SJCRH30 (cell line): ENCODE data around the gene PAX8. TPM values are rescaled to one million over a fixed set of nuclear protein-coding genes. Genes with fewer than 3 reads are reported as not detected.
"Not testable (repeated sequence)": the region's sequence is repeated elsewhere in the genome, so short reads cannot be mapped to it uniquely, and the experiment has no call there.

Experiments used
- DNase-seq, 2 experiments: peaks; one replicate each; pipeline ENCODE4 v3.0.0-alpha.2; 2015 to 2020
- H3K27ac ChIP-seq: fragments of 250-450 bp; sonication (Bioruptor Pico); 2 replicates; pipeline ENCODE4 v1.5.1; 2020; ENCODE audit warnings: mild to moderate bottlenecking, moderate library complexity
- H3K27me3 ChIP-seq: fragments of 250-450 bp; sonication (Bioruptor Pico); 2 replicates; pipeline ENCODE4 v1.5.1; 2020; ENCODE audit warnings: mild to moderate bottlenecking, moderate library complexity
- H3K36me3 ChIP-seq: fragments of 250-450 bp; sonication (Bioruptor Pico); 2 replicates; pipeline ENCODE4 v1.5.1; 2020; ENCODE audit warnings: mild to moderate bottlenecking, moderate library complexity
- H3K4me1 ChIP-seq: fragments of 250-450 bp; sonication (Bioruptor Pico); 2 replicates; pipeline ENCODE4 v1.5.1; 2020; ENCODE audit warnings: mild to moderate bottlenecking, moderate library complexity
- H3K4me3 ChIP-seq: fragments of 250-450 bp; sonication (Bioruptor Pico); 2 replicates; pipeline ENCODE4 v1.5.1; 2020; ENCODE audit warnings: mild to moderate bottlenecking, moderate library complexity
- H3K9me3 ChIP-seq: fragments of 250-450 bp; sonication (Bioruptor Pico); replicated peaks from 2 replicates; pipeline ENCODE4 v1.5.1; 2020; ENCODE audit warnings: mild to moderate bottlenecking, moderate library complexity
- total RNA-seq: library from RNA; depleted of rRNA; stranded (reverse); fragments of >200 nt; shearing (Covaris generic); gene quantifications from 2 replicates; pipeline ENCODE4 v1.2.3, GENCODE V29; 2014

Gene PAX8
- total RNA-seq, 1 experiment from 2014 or later: 1.3 TPM

DNA sequence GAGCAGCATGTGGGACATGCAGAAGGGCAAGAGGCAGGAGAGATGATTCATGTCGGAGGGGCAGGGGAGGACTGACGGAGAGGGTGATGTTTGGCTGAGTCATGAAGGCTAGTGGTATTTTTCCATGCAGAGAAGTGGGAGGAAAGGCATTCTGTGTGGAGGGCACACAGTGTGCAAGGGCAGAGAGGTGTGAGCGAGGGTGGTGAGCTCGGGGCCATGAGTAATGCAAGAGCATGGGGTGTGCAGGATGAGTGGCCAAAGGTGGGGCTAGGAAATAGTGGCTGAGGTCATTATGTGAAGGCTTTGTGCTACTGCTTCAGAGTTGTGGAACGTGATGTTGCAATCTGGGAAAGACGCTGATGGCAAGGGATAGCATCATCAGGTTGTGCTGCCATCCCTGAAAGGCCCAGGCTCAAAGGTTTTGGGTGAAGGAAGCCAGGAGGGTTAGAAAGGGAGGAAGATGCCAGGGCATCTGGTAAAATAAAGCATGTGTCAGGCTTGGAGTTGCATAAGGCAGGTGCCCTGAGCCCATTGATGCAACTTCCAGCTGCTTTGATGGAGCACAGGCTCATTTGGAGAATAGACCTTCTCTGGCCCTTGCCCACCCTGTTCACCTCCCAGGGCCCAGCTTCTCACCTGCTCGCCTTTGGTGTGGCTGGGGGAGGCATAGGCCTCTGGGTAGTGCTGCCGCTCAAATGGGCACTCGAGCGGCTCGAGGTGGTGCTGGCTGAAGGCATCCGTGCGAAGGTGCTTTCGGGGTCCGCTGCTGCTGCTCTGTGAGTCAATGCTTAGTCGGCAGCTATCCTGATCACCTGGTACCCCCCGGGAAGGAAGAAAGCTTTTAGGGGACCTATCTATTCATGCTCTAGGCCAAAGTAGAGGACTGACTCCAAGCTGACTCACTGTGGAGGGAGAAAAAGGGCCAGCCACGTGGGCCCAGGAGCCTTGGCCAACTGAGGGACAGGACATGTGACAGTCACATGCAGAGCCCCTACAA lies 37.5 kb downstream of the PAX8 start:
- Histone ChIP-seq H3K9me3 (no peaks in the 10 kb centered on the region), H3K36me3 (0 out of 2 replicates have a peak, but pooled peaks cover 10% of the 10 kb centered on the region), H3K4me1 (peaks cover 20% of the 10 kb centered on the region), H3K4me3 (no peak overlapping the region), H3K27me3 (no peaks in the 10 kb centered on the region), H3K27ac (no peak overlapping the region; the same call in 1 of the 2 replicates)
- peak; percentile 42 to 49 for DNase-seq

DNA sequence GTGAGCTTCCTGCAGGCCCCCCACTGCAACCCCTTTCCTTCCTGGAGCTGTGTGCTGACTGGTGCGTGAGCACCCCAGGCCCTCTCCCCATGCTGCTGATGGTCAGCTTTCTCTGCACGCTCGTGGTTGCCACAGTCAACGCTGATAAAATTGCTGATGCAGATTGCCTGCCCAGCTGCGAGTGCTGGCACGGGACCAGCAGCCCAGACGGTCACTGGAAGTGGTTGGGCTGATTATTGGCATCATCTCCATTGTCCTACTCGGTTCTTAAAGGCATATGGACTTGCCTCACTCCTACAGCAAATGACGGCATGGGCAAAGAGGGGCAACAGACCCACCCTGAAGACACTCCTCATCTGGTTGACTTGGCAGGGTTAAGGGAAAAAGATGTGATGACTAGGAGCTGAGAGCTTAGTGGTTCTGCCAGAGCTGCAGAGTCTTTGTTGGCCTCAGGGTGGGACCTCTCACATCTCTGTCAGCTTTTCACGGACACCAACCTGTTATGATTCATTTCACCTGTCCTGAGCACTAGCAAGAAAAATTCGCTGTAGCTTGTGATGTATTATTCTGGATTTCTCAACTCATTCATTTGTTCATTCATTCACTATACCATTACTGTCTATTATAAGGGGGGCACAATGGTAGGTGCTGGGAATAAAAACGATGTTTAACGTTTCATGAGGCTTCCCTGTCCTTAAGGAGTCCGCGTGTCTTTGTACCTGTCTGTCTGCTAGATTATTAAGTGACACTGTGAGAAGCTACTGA lies 38.4 kb downstream of the PAX8 start:
- H3K27me3 ChIP-seq: no peaks in the 10 kb centered on the region
- H3K9me3 ChIP-seq: no peaks in the 10 kb centered on the region
- 0 out of 2 replicates have a peak, but pooled peaks cover 10% of the 10 kb centered on the region for H3K36me3 ChIP-seq
- H3K27ac ChIP-seq: peak overlapping the region; percentile 2; the same call in 1 of the 2 replicates
- H3K4me1 ChIP-seq: peaks cover 20% of the 10 kb centered on the region
- peak; percentile 59 to 65 for DNase-seq
- no peak overlapping the region for H3K4me3 ChIP-seq

DNA sequence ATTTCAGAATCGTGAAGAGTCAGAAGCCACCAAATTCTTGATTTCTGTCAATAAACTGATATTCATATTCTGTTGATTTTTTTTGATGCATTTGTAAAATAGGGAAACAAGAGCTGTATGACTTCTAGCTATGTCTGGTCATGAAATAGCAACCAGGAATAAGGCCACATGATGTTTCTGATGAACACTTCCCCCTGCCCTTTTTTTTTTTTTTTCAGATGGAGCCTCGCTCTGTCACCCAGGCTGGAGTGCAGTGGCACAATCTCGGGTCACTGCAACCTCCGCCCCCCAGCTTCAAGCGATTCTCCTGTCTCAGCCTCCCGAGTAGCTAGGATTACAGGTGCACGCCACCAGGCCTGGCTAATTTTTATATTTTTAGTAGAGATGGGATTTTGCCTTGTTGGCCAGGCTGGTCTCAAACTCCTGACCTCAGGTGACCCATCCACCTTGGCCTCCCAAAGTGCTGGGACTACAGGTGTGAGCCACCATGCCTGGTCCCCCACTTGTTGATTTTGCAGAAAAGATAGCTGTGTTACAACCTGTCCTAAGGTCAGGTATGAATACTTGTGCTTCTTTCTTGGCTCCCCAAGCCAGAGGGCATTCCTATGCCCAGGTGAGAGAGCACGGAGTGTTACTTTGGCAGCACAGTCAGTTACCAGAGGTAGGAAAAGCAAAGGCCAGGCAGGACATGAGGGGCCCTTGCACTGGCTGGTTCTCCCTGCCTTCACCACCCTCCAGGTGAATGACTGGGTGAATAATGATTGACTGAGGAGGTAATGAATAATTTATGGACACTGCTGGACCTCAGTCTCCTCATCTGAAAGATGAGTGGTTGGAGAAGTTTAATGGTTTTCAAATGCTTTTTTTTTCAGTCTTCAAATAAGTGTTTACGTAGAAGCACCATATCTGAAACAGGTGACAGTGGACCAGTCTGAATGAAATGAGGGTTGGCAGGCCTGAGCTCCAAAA lies 39.6 kb downstream of the PAX8 start:
- H3K9me3 ChIP-seq: no peaks in the 10 kb centered on the region
- H3K36me3 ChIP-seq: 0 out of 2 replicates have a peak, but pooled peaks cover 10% of the 10 kb centered on the region
- no peak overlapping the region for H3K27ac ChIP-seq
- no peak for DNase-seq
- H3K4me1 ChIP-seq: peaks cover 20% of the 10 kb centered on the region
- no peaks in the 10 kb centered on the region for H3K27me3 ChIP-seq
- no peak overlapping the region for H3K4me3 ChIP-seq

DNA sequence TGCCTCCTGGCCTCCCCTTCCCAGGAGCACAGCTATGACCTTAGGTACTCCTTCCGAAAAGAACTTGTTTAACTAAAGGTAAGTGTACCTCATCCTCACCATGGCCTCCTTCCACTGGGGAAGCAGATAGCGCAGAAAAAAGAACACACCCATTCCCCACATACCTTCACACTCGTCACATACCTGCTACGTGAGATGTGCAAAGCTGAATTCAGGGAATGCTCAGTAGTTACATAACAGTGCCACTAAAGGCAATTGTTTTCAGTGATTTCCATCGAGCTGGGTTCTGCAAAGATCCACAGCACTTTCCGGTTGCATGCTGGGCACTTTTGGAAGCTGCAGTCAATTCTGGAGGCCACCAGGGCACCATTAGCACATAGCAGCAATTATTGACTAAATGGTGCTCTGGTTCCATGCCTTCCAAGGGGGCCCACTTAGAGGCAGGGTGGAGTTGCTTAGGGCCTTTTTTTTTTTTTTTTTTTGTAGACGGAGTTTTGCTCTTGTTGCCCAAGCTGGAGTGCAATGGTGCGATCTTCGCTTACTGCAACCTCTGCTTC lies 41.0 kb downstream of the PAX8 start:
- no peak for DNase-seq
- Histone ChIP-seq H3K4me3 (no peak overlapping the region), H3K27ac (no peak overlapping the region), H3K27me3 (no peaks in the 10 kb centered on the region), H3K4me1 (peaks cover 21% of the 10 kb centered on the region), H3K9me3 (no peaks in the 10 kb centered on the region), H3K36me3 (0 out of 2 replicates have a peak, but pooled peaks cover 10% of the 10 kb centered on the region)

DNA sequence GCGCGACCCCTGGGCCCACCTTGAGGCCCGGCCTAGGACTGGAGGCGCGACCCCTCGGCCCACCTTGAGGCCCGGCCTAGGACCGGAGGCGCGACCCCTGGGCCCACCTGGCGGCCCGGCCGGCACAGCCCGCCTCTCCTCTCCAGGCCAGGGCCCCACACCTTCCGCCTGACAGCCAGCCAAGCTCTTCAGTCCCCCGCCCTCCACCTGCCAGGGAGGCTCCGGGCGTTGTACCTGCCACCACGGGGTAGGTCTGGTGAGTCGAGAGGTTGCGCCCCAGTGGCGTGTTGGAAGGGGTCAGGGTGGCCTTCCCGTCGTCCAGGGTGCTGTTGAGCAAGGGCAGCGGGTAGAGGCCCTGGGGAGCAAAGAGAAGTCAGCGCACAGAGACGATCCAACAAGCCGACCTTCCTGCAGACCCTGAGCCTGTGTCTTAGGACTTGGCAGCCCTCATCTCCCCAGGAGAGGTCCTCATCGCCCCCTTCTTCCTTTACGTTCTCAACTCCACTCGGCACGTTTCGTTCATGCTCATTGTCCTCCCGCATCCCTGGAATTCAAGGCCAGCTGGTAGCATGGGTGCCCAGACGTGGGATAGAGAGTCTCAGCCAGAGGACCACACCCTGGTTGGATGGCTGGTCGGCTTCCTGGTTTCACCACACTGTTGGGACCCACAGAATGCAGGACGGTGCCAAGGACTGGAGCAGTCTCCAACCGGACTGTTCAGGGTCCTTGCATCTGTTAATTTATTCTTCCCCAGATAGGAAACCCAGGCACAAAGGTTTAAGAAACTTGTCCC lies 42.2 kb downstream of the PAX8 start:
- no peak for DNase-seq
- no peak overlapping the region for H3K27ac ChIP-seq
- peaks cover 27% of the 10 kb centered on the region for H3K4me1 ChIP-seq
- H3K4me3 ChIP-seq: no peak overlapping the region
- no peaks in the 10 kb centered on the region for H3K9me3 ChIP-seq
- H3K27me3 ChIP-seq: no peaks in the 10 kb centered on the region
- 0 out of 2 replicates have a peak, but pooled peaks cover 10% of the 10 kb centered on the region for H3K36me3 ChIP-seq

DNA sequence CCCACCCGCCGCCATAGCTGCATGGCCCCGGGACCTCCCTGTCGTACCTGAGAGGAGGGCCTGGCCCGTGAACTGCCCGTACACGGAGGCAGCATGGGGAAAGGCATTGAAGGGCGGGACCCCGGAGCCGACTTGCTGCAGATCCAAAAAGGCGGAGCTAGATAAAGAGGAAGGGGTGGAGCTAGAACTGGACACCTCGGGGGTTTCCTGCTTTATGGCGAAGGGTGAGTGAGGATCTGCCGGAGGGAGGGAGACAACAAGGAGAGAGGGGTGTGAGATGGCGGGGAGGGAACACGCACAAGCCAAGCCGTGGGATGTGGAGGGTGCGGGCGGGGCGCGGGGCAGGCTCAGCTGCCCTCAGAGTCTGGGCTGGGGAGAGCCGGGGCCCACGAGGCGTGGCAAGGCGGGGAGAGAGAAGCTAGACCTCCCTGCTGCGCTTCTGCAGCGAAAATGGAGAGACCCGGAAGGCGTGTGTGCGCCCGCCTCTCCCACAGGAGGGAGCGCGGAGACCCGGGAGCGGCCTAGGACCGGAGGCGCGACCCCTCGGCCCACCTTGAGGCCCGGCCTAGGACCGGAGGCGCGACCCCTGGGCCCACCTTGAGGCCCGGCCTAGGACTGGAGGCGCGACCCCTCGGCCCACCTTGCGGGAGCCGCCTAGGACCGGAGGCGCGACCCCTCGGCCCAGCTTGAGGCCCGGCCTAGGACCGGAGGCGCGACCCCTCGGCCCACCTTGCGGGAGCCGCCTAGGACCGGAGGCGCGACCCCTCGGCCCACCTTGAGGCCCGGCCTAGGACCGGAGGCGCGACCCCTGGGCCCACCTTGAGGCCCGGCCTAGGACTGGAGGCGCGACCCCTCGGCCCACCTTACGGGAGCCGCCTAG lies 43.1 kb downstream of the PAX8 start:
- 0 out of 2 replicates have a peak, but pooled peaks cover 10% of the 10 kb centered on the region for H3K36me3 ChIP-seq
- H3K27me3 ChIP-seq, H3K9me3 ChIP-seq: not testable (repeated sequence)
- DNase-seq: peak; percentile 80 to 81
- peaks cover 19% of the 10 kb centered on the region for H3K4me1 ChIP-seq
- peak overlapping the region; percentile 61 for H3K4me3 ChIP-seq
- H3K27ac ChIP-seq: peak overlapping the region; percentile 58

DNA sequence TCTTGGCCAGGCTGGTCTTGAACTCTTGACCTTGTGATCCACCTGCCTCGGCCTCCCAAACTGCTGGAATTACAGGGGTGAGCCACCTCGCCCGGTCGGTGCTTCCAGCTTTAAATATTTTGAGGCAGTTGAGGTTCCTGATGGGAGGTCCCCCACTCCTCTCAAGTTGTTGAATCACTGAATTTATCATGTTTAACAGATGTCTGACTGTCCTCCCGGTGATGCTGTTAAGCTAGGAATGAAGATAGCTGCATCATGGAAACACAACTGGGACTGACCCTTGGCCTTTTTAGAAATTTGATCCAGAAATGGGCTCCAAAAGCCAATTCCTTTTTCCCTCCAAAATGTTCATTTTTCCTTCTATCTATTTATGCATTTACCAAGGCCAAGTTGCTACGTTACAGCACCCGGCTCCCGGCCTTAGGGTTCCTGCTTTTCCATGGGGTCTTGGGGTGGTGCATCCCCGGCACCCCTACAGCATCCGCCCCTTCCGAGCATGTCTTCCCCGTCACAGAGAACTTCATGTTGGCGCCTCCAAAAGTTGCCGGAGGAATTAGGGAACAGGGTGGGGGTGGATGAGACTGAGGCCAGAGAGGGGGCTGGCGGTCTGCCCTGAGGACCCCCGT lies 43.9 kb downstream of the PAX8 start:
- Histone ChIP-seq H3K36me3 (0 out of 2 replicates have a peak, but pooled peaks cover 10% of the 10 kb centered on the region), H3K4me3 (peak overlapping the region; percentile 61), H3K9me3 (no peaks in the 10 kb centered on the region), H3K4me1 (peaks cover 12% of the 10 kb centered on the region), H3K27ac (peak overlapping the region; percentile 58), H3K27me3 (no peaks in the 10 kb centered on the region)
- no peak for DNase-seq

DNA sequence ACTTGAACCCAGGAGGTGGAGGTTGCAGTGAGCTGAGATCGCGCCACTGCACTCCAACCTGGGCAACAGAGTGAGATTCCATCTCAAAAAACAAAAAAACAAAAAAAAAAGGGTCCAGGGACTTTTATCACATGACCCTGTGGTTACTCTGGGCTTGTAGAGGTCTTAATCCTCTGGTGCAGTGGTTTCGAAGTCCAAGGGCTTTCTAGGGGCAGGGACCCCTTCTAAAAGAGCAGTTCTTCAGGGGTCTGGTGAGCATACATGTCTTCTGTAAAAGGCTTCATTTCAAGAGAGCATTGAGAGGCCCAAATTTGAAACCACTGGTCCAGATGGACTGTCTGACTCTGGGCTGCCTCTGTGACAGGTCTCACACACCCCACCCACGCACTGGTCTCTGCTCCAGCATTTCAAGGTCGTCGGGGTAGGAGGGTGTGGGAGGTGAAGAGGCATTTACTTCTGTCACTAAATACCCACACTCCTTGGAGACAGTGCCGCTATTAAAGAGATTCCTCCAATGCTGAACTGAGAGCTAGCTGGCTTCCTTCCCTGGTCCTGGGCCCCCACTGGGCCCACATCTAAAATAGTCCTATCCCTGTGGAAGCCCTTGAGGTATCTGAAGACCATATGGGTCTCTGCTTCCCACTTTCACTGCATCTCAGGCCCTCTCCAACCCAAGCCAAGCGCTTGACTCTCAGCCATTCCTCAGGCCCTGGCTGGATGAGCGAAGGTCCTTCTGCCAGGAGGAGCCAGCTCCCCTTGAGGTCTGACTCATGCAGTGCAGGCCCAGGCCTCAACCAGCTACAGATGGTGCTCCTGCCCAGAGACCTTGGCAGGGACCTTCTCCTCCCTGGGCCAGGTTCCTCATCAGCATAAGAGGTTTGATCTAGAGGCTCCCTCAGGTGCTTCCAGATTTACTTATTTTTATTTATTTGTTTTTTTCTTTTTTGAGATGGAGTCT lies 44.8 kb downstream of the PAX8 start:
- Histone ChIP-seq H3K36me3 (0 out of 2 replicates have a peak, but pooled peaks cover 8% of the 10 kb centered on the region), H3K27ac (no peak overlapping the region), H3K27me3 (no peaks in the 10 kb centered on the region), H3K4me3 (no peak overlapping the region), H3K9me3 (no peaks in the 10 kb centered on the region), H3K4me1 (peaks cover 12% of the 10 kb centered on the region)
- no peak for DNase-seq

DNA sequence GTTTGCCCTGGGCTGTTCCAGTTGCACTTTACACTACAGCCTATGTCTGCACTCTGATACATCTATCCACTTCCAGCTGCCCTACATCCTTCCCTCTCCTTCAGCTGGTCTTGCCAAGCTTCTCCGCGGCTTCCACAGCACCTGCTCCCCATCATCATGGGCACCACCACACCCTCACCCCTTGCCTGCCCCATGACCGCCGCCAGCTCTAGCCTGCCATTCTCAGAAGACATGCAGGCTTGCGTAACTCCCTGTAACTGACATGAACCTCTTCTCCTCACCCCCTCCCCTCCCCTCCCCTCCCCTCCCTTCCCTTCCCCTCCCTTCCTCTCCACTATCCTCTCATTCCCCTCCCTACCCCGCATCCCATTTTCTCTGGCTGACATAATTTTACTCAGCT lies 46.0 kb downstream of the PAX8 start:
- no peak overlapping the region for H3K27ac ChIP-seq
- no peak overlapping the region for H3K4me3 ChIP-seq
- peaks cover 12% of the 10 kb centered on the region for H3K4me1 ChIP-seq
- DNase-seq: peak; percentile 66 to 78
- 0 out of 2 replicates have a peak, but pooled peaks cover 3% of the 10 kb centered on the region for H3K36me3 ChIP-seq
- no peaks in the 10 kb centered on the region for H3K27me3 ChIP-seq
- no peaks in the 10 kb centered on the region for H3K9me3 ChIP-seq

DNA sequence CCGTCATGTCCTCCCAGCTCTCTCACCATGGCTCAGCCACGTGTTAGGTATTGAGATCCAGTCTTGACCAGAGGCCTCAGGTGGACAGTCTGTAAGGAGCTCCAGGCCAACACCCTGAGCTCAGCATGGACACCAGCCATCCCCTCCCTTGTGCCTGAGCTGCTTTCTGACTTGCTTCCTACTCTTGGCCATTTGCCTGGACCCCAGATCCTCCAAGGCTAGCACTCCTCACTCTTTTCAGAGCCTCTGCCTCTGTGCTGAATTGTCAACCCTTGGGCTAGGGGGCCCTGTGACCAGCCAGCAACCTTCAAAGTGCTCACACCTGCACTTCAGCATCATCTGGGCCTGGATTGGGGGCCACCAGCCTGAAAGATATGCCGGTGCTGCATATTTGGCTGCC lies 46.6 kb downstream of the PAX8 start:
- Histone ChIP-seq H3K36me3 (0 out of 2 replicates have a peak, but pooled peaks cover 1% of the 10 kb centered on the region), H3K27me3 (no peaks in the 10 kb centered on the region), H3K4me3 (no peak overlapping the region), H3K4me1 (peaks cover 18% of the 10 kb centered on the region), H3K9me3 (no peaks in the 10 kb centered on the region), H3K27ac (no peak overlapping the region)
- DNase-seq: no peak

DNA sequence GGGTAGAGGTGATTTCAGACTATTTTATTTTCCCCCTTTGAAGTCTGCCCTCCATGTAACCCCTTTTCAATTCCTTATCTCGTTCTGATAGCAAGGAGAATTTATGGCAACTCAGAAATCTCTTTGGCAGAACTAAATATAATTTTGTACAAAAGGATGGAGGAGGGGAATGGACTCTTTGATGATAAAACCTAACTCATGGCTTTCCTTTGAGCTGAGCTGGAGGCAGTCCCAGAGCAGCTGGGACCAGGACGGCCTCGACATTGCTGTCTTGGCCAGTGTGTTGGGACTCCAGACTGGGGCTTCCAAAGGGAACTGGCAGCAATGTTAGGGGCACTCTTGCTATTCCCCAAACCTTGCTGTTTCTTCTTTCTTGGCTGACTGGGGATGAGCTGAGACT lies 47.7 kb downstream of the PAX8 start:
- Histone ChIP-seq H3K36me3 (no peaks in the 10 kb centered on the region), H3K4me1 (peaks cover 28% of the 10 kb centered on the region), H3K9me3 (no peaks in the 10 kb centered on the region), H3K27ac (no peak overlapping the region), H3K4me3 (no peak overlapping the region), H3K27me3 (no peaks in the 10 kb centered on the region)
- no peak for DNase-seq
